AG04449 (cell line): ENCODE results near the gene TPRA1.
A peak's percentile ranks its signal among the peaks of the same experiment; 100 is the strongest.

Experiments
- CTCF ChIA-PET: fragments of 350-600 bp; formaldehyde crosslinking; extraction: SDS; loops from one replicate; lab custom pipeline; 2021; ENCODE audit warnings: antibody characterized with exemption; lab: Yijun Ruan, JAX
- POLR2A ChIA-PET: fragments of 400-600, 350-600 bp; formaldehyde crosslinking; extraction: SDS; loops from one replicate; lab custom pipeline; 2020; ENCODE audit warnings: antibody characterized with exemption, inconsistent platforms; lab: Yijun Ruan, JAX
- DNase-seq: peaks from one replicate; pipeline ENCODE4 v3.0.0-alpha.2; 2010; ENCODE audit warnings: low read depth, low spot score
- H3K4me3 ChIP-seq: 2 replicates; pipeline ENCODE4 v1.5.1; 2011; ENCODE audit warnings: low read depth, mild to moderate bottlenecking, control low read depth, low read length
- TF ChIP-seq, protein P1 (sequence below): IDR thresholded peaks from one replicate; pipeline ENCODE4 v1.5.1; 2011; ENCODE audit warnings: mild to moderate bottlenecking, moderate library complexity, low read length, control low read depth, inconsistent platforms; ENCODE audit not compliant: insufficient read depth; ENCODE audit errors: missing control alignments

Gene TPRA1

DNA sequence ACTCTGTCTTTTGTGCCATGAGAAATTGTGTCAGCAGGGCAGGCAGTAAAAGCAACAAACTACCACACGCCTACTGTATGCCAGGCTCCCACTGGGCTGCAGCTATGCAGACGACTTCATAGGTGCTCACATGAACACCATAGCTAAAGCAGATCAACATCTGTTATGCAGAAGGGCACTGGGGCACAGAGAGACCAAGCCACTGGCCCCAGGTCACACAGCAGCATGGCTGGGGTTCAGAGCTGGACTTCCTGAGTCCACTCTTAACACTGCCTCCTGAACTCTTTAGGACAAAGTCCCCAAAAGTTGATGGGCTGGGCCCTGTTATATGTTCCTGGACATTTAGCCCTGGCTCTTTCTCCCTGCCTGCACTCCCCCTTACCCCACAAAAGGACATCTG is 12.4 kb downstream of the TPRA1 start:
- no peak overlapping the region for H3K4me3 ChIP-seq
- POLR2A ChIA-PET = no interaction called here
- CTCF ChIA-PET = interaction anchor here (1.6 kb wide), 1 partner anchor 74 kb away, joined by 4 read pairs; no protein-coding TSS in a partner anchor
- DNase-seq = no peak
- TF ChIP-seq, protein P1, sequence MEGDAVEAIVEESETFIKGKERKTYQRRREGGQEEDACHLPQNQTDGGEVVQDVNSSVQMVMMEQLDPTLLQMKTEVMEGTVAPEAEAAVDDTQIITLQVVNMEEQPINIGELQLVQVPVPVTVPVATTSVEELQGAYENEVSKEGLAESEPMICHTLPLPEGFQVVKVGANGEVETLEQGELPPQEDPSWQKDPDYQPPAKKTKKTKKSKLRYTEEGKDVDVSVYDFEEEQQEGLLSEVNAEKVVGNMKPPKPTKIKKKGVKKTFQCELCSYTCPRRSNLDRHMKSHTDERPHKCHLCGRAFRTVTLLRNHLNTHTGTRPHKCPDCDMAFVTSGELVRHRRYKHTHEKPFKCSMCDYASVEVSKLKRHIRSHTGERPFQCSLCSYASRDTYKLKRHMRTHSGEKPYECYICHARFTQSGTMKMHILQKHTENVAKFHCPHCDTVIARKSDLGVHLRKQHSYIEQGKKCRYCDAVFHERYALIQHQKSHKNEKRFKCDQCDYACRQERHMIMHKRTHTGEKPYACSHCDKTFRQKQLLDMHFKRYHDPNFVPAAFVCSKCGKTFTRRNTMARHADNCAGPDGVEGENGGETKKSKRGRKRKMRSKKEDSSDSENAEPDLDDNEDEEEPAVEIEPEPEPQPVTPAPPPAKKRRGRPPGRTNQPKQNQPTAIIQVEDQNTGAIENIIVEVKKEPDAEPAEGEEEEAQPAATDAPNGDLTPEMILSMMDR = no peak

DNA sequence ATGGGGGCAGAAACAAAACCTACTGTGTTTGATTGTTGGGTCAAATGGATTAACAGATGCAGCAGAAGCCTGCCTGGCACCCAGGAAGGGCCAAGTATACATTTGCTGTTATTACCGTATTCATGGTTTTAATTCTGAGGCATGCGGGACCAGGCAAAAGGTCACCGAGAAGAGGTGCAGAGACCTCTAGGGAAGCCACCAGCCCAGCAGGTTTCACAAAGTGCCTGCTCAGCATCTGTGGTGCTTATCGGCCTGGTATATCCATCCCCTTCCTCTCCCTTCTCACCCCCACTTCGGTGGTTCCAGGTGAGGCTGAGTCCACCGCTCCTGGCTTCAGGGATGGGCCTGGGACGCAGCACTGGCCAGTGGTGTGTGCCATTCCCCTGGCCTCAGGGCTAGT is 13.1 kb downstream of the TPRA1 start:
- ChIA-PET CTCF (no interaction called here), POLR2A (no interaction called here)

DNA sequence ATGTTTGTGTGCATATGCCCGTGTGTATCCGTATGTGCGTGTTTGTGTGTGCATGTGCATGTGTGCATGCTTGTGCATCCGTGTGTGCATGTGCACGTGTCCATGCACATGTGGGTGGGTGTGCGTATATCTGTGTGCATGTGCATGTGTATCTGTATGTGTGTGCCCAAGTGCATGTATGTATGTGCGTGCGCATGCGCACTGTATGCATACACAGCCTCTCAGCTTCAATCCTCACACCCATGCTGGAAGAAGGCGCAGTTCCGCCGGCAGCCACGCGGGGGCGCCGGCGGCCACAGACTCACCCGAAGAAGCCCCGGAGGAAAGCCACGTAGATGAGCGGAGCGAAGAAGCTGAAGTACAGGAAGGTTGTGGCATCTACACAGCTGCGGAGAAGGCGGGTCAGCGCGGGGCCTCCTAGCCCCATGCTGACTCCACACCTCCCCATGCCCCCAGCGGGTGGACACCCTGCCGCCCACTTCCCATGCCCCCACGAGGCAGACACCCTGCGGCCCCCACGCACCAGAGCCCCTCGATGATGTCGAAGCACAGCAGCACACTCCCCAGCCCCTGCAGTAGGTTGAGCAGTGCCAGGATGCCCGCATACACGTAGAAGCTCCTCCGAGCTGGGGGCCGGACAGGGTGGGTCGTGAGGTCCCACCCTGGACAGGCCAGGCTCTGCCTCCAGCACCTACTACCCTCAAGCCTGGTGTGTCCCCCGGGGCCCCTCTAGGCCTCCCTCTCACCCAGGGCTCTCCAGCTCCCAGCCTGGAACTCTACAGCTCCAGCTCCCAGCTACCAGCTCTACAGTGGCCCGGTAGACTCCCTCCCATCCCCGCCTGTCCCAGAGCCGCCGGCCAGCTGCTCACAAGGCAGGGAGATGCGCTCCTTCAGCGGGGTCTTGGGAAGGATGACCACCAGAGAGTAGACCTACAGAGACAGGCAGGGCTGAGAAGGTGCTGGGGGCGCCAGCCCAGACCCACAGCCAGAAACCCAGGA is 15.4 kb downstream of the TPRA1 start:
- DNase-seq = no peak
- H3K4me3 ChIP-seq = no peak overlapping the region
- TF ChIP-seq, protein P1 = peak; percentile 95
- ChIA-PET POLR2A (interaction anchor here (0.6 to 1.0 kb wide), 3 partner anchors 14 to 457 kb away, joined by 3 to 4 read pairs (median 4); no protein-coding TSS in a partner anchor), CTCF (interaction anchor here (0.5 to 3.2 kb wide), 37 partner anchors 10 to 815 kb away, joined by 3 to 80 read pairs (median 5); partner anchors contain the start of genes MCM2, MGLL and TPRA1)

More for the DNA sequence above, 13.1 kb downstream of the TPRA1 start:
- DNase-seq = no peak
- TF ChIP-seq, protein P1 = no peak
- no peak overlapping the region for H3K4me3 ChIP-seq

DNA sequence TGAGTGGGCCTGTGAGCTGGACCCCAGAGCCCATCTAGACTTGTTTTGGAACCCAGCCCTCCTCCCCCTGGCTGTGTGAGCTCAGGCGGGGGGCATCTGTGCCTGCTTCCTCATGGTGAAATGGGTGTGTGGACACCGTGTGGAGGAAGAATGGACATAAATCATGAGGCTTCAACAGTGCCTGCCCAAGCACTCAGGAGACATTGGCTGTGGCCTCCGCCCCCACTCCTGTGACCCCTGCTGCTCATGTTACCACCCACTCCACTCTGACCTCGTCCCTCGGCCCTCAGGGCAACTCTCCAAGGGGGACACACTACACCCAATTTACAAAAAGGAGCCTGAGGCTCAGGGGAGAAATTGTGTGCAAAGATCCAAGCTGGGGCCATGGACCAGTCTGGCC is 16.6 kb downstream of the TPRA1 start:
- DNase-seq = no peak
- TF ChIP-seq, protein P1 = no peak
- CTCF ChIA-PET = interaction anchor here (0.9 to 3.2 kb wide), 13 partner anchors 8 to 559 kb away, joined by 3 to 80 read pairs (median 9); partner anchors contain the start of gene TPRA1
- no peak overlapping the region for H3K4me3 ChIP-seq
- POLR2A ChIA-PET = no interaction called here

DNA sequence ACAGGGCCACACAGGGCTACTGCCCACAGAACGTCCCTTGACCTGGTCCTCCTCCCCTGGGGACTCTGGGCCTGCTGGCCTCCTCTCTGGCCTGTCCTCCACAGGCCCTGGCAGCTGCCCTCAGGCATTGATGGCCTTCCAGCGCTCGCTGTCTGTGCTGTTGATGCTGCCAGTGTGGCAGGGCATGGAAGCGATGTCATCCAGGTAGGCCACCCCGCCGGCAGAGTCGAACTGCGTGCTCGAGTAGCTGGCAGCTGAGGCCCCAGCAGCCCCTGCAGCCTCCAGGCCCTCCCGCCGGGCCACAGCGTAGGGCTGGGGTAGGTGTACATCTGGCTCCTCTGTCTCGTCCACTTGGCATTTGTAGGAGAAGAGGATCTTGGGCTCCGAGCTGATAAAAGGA is 17.1 kb downstream of the TPRA1 start:
- no peak for DNase-seq
- TF ChIP-seq, protein P1 = no peak
- ChIA-PET POLR2A (no interaction called here), CTCF (interaction anchor here (0.9 to 3.2 kb wide), 7 partner anchors 8 to 560 kb away, joined by 3 to 80 read pairs (median 15); partner anchors contain the start of gene TPRA1)
- no peak overlapping the region for H3K4me3 ChIP-seq

DNA sequence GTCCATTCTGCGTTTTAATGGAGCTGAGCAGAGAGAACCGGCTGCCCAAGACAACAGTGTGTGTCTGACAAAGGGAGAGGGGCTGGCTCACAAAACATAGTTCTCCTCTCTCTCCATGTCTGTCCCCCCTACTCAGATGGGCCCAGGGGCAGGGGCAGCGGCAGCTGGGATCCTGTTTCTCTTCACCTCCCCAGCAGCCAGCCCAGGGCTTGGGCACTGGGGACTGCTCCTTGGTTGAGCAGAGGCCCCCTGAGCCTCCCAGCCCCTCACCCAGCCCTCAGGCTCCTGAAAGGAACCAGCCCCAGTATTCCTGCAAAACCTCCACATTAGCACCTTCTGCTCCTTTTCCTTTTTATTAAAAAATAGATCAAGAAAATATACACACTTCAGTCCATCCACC is 17.8 kb downstream of the TPRA1 start:
- ChIA-PET CTCF (interaction anchor here (0.6 to 1.3 kb wide), 3 partner anchors 13 to 25 kb away, joined by 3 to 5 read pairs (median 3); no protein-coding TSS in a partner anchor), POLR2A (no interaction called here)

More for the DNA sequence above, 17.8 kb downstream of the TPRA1 start:
- H3K4me3 ChIP-seq = no peak overlapping the region
- TF ChIP-seq, protein P1 = no peak
- DNase-seq = no peak
